ENCODE data around the gene INO80C. TPM values are rescaled to one million over a fixed set of nuclear protein-coding genes. Genes with fewer than 3 reads are reported as not detected.
"Not testable (repeated sequence)": the region's sequence is repeated elsewhere in the genome, so short reads cannot be mapped to it uniquely, and the experiment has no call there.

INO80C gene
- polyA plus RNA-seq, 1 donor, result 31.2 TPM

DNA sequence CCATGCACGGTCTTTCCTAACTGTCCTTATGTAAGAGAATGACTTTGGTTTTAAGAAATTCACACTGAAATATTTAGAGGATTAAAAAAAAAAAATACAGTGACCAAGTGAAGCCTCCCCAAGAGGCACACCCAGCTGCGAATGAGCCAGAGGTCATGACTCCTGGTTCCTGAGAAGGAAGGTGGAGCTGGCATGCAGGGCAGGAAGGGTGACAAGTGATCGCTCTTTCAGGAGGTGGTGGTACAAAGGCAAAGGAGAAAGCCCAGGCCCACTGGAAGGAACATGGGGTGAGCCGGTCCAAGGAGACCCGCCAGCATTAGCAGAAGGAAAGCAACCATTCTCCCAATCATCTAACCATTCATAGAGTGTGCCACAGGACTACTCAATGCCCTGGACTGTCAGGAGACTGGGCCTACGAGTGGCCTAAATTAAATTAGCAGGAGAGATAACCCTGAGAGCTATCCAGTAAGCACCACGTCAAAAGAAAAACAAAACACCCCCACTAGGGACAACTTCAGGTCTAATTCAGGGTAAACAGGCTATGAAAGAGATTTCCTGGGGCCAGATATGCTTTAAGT lies 7.8 kb downstream of the INO80C start:
- DNase-seq, result no peak

DNA sequence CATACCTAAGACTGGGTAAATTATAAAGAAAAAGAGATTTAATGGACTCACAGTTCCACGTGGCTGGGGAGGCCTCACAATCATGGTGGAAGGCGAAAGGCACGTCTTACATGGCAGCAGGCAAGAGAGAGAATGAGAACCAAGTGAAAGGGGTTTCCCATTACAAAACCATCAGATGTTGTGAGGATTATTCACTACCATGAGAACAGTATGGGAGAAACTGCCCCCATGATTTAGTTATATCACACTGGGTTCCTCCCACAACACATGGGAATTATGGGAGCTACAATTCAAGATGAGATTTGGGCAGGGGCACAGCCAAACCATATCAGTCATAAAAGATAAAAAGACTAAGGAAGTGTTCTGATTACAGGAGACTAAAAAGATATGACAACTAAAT lies 8.5 kb downstream of the INO80C start:
- not testable (repeated sequence) for DNase-seq

- not testable (repeated sequence) for DNase-seq
Measured at GRCh38 chr18:35488396-35488795, 9.4 kb downstream of the INO80C start.

DNA sequence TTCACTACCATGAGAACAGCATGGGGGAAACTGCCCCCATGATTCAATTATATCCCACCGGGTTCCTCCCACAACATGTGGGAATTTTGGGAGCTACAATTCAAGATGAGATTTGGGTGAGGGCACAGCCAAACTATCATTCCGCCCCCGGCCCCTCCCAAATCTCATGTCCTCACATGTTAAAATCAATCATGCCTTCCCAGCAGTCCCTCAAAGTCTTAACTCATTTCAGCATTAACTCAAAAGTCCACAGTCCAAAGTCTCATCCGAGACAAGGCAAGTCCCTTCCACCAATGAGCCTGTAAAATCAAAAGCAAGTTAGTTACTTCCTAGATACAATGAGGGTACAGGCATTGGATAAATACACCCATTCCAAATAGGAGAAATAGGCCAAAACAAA lies 10.2 kb downstream of the INO80C start:
- not testable (repeated sequence) for DNase-seq

- DNase-seq, result no peak
Measured at GRCh38 chr18:35485852-35486251, 11.9 kb downstream of the INO80C start.

DNA sequence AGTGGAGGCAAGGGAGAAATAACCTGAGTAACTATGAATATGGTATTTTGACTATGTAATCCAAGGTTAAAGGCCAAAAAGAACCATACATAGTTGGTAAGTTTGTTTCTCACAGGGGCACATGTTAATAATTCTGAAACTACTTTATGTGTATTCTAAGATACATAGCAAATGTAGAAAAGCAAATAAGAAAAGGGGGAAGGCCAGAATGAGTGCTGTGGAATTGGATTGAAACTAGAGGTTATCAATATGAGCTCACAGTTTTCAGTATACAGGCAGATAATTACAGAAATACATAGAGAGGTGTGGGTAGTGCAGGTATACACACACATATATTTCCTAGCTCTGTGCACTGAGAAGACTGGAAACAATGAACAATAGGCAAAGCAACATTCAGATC lies 13.7 kb downstream of the INO80C start:
- no peak for DNase-seq

- no peak for DNase-seq
Measured at GRCh38 chr18:35481960-35482366, 15.8 kb downstream of the INO80C start.

GRCh38 chr18:35479911-35480586 lies 17.7 kb downstream of the INO80C start:
- DNase-seq, result no peak

GRCh38 chr18:35478520-35479435 lies 19.0 kb downstream of the INO80C start:
- DNase-seq, result no peak

DNA sequence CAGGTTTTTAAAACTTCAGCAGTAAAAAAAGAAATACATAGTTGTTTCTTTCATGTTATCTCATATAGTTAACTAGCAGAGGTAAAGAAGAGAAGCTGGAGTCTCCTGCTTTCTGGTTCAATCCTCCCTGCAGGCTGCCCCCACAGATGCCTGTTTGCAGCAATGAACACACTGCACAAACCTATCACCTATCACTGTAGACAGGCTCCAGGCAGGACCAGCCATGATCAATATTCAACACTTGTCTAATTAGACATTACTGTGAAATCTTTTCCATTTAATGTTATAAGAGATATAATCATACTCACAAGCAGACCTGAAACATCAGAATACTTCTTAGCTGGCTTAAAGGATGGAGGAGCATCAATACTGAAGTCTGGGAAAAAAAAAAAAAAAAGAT lies 19.8 kb downstream of the INO80C start:
- no peak for DNase-seq

DNA sequence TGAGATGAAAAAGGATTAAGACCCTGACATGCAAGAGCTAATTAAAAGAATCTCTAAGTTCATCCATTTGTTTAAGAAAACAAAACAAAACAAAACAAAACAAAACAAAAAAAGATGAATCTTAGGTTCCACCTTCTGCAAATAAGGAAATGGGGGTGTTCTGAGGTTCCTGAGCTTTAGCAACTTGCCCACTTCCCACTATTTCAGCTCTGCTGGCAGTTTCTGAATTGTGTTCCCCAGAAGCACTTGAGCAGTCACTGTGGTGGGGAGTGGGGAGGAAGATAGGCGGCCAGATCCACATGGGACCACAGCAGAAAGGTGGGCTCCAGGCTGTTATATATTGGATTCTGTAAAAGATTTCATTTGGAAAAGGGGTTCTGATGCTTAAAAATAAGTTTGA lies 20.3 kb downstream of the INO80C start:
- no peak for DNase-seq

- no peak for DNase-seq
Measured at GRCh38 chr18:35474884-35475283, 22.9 kb downstream of the INO80C start.

GRCh38 chr18:35473562-35473961 lies 24.2 kb downstream of the INO80C start:
- DNase-seq, result no peak

GRCh38 chr18:35470435-35470834 lies 27.3 kb downstream of the INO80C start:
- DNase-seq, result no peak

GRCh38 chr18:35469725-35470124 lies 28.0 kb downstream of the INO80C start:
- no peak for DNase-seq

DNA sequence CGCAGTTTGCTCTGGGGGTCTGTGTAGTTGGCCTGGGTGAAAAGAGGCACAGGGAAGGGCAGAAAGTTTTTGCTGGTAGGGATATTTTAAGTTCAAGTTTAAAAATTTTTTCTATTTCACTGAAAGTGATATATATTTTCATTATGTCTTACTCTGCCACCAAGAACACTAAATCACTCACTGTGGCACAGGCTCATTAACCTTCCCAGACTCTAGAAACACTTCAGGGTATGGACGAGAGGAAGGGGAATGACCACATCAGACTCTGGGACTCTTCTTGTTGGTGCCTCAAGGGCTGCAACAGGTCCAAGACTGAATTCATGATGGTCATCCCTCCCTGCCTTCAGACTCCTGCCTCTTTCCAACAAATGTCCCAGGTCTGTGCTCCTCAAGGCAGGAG lies 29.0 kb downstream of the INO80C start:
- no peak for DNase-seq

DNA sequence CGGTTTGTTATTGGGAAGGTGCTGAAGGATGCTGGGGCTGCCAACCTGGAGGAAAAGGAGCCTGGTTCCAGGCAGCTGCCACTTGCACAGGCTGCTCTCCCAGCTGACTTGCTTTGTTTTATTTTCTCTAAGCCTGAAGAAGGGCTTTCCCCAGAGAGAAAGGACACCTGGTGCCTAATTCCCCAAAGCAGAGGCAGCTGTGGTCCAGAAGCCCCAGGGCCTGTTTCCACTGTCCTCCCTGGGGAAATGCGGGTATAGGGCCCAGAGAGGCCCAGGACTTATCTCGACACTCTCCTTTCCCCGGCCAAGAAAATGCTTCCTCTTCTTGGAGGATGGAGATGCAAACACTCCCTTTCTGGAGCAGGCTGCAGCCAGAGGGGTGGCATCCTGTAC lies 30.1 kb downstream of the INO80C start:
- DNase-seq, result no peak

DNA sequence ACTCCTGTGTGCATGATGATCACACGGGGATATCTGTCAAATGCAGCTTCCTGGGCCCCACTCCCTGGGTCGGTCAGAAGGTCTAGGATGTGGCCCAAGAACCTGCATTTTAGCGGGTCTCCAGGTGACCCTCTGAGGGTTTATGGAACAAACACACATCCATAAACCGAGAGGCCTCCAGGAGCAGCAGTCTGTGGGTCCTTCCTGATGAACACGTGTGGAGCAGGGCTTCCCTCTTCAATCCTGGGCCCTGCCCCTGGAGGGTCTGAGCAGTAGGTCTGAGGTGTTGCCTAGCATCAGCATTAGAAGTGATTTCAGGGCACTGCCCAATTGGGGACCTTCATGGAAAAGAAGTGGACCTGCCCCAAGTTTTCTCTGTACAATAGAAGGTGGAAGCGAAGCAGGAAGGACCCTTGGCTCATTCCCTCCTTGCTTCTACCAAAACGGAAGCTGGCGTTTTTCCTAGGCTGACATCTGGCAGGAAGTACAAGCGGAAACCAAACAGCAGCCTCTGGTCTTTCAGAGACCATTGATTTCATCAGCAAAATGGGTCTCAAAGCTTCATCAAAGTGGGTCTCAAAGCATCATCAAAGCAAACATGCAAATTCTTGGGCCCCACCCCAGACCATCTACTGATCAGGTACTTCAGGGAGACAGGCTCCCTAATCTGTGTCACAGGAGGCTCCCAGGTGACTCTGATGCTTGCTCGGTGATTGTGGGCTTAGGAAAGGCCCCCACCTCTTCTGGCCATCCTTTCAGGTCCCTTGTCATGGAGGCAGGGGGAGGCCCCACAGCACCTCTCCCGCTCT lies 30.7 kb downstream of the INO80C start:
- no peak for DNase-seq

GRCh38 chr18:35466334-35466733 lies 31.4 kb downstream of the INO80C start:
- no peak for DNase-seq

GRCh38 chr18:35465329-35465728 lies 32.4 kb downstream of the INO80C start:
- DNase-seq, result no peak

DNA sequence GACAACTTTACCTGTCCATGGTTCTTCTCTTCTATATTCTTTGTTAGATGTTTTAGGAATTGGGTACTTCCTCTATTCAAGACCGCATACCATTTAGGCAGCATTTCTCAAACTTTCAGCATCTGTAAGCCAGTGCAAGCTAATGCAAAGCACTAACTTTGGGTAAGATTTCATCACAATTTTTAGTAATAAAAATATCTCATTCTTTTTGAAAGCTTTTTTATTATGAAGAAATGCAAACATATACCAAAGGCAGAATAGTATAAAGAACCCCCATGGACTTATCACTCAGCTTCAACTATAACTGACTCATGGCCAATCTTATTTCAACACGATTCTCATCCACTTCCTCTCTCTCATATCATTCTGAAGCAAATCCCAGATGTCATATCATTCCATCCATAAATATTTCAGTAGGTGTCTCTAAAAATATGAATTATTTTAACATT lies 32.9 kb downstream of the INO80C start:
- DNase-seq, result no peak

GRCh38 chr18:35463827-35464226 lies 33.9 kb downstream of the INO80C start:
- no peak for DNase-seq
